ENCODE measurements around the gene RNF26.

RNF26 gene

DNA sequence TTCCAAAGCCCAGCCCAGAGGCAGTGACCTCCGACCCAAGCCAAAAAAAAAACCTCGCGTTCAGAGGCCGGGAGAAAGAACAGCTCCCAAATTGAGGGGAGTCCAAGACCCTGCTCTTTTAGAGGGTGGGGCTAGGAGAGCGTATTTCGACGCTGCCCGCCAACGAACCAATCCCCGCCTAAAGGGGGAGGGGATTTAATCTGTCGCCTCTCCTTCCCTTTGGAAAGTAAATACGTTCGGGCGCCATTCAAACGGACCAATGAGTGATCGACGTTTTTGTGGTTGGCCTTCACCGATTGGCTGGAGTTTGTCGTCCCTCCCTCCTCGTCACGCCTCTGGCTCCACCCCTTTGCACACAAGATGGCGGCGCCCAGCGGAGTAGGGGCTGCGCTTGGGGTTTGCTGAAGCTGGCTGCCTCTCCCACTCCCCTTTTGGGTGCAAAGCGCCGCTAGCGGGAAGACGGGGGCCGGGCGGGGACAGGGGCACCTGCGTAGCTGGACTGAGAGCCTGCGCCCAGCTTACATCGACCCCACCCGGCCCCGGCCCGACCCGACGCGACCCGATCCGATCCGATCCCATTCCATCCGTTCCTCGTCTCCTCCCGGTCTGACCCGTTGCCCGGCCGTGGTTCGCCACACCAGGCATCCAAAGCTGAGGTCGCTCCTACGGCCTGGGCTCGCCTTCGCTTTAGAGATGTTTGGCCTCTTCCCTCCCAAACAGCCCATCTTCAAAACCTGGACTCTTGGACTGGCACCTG is at the start of gene RNF26:
Gene RNF26 (plus strand): TSS at position 354 of the 757 bp plus-strand sequence. CDS start 596 bp downstream, outside the sequence.
- peak; percentile 96 for DNase-seq

DNA sequence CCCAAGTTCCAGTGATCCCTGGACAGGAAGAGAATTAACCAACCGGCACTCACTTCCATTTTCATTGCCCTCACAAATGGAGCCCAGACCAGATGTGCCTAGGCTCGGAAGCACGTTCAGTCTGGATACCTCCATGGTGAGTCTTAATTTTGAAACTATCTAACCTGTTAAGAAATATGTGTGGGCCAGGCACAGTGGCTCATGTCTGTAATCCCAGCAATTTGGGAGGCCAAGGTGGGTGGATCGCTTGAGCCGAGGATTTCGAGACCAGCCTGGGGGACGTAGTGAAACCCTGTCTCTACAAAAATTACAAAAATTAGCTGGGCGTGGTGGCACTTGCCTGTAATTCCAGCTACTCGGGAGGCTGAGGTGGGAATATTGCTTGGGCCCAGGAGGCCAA is 48.9 kb upstream of the RNF26 start:
- no peak for DNase-seq

DNA sequence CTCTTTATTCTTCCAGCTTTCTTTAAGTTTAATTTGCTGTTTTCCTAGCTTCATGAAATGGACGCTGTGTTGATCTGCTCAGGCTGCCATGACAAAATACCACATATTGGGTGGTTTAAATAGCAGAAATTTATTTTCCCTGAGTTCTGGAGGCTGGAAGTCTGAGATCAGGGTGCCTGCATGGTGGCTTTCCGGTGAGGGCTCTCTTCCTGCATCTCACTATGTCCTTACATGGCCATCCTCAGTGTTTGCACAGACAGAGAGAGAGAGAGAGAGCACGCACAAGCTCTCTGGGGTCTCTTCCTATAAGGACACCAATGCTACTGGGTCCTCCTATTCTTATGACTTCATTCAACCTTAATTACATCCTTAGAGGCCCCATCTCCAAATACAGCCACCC is 46.1 kb upstream of the RNF26 start:
- no peak for DNase-seq

DNA sequence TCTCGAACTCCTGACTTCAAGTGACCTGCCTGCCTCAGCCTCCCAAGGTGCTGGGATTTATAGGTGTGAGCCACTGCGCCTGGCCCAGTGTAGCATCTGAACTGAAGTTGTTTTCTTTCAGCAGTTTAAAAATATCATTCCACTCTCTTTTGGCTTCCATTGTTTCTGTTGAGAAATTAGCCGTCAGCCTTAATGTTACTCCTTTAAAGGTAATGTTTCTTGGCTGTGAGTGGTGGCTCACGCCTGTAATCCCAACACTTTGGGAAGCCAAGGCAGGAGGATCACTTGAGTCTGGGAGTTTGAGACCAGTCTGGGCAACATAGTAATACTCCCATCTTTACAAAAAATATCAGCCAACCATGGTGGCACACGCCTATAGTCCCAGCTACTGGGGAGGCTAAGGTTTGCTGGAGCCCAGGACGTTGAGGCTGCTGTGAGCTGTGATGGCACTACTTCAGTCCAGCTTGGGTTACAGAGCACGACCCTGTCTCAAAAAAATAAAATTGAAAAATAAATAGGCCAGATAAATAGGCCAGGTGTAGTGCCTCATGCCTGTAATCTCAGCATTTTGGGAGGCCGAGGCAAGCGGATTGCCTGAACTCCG is 43.3 kb upstream of the RNF26 start:
- no peak for DNase-seq

DNA sequence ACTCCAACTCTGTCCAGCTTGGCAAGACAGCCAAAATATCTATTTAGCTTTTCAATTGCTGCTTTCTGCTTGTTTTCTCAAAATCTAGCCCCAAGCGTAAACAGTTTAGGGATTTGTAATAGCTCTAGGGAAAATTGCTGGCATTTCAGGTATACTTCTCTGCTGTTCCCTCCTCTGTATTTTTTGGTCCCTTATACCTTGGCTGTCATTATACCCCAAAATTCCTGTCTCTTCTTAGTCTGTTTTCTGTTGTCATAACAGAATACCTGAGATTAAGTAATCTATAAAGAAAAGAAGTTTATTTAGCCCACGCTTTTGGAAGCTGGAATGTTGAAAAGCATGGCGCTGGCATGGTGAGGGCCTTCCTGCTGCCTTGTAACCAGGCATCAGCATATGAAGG is 40.9 kb upstream of the RNF26 start:
- DNase-seq: no peak

DNA sequence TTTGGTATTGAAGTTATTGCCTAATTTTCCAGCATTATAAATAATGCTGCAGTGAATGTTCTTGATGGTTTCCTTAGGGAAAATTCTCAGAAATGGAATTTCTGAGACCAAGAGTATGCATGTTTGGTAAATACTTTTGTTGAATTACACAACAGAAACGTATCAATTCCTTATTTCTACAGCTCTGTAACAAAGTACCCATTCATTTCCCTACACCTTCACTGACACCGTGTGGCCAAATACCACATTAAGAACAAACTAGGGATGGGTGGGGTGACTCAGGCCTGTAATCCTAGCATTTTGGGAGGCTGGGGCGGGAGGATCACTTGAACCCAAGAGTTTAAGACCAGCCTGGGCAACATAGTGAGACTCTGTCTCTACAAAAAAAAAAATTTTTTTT is 39.1 kb upstream of the RNF26 start:
- no peak for DNase-seq

DNA sequence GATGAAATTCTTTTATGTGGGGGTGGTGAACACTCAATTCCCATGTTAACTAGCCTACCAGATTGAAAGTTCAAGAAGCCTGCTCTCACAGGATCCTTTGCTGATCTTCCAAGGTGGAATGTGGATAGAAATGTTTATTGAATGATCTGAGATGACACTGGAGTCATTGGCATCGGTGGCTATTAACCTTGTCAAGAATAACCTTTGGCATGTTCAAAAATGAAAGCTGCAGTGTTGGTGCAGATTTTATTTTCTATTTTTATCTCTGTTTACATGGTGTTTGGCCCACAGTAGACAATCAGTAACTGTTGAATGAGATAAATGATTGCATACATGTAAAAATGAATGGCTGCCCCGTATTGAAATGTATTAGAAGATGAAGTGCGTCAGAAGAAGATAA is 36.4 kb upstream of the RNF26 start:
- DNase-seq: no peak

DNA sequence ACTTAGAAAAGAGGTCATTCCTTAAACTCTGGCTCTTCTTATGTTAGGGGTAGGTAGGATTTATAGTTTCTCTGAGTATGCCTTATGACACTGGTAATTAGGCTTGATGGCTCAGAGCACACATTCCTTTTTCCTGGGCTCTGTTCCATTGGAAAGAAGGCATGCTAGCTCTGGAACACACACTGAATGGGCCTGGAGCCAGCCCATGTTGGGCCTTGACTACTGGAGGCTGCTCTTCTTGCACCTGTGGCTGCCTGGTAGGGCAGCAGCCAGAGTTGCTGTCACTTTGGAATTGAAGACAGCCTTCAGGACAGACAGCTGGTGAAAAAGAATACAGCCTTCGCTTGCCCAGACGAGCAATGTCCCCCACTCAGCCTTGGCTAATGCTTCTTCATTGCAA is 35.6 kb upstream of the RNF26 start:
- no peak for DNase-seq

DNA sequence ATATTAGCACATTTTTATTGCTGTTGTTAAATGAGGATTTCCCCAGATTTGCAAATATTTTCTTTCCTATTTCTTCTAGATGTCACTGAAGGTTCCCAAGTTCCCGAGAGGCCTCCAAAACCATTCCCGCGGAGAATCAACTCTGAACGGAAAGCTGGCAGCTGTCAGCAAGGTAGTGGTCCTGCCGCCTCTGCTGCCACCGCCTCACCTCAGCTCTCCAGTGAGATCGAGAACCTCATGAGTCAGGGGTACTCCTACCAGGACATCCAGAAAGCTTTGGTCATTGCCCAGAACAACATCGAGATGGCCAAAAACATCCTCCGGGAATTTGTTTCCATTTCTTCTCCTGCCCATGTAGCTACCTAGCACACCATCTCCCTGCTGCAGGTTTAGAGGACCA is 34.9 kb upstream of the RNF26 start:
- DNase-seq: no peak

DNA sequence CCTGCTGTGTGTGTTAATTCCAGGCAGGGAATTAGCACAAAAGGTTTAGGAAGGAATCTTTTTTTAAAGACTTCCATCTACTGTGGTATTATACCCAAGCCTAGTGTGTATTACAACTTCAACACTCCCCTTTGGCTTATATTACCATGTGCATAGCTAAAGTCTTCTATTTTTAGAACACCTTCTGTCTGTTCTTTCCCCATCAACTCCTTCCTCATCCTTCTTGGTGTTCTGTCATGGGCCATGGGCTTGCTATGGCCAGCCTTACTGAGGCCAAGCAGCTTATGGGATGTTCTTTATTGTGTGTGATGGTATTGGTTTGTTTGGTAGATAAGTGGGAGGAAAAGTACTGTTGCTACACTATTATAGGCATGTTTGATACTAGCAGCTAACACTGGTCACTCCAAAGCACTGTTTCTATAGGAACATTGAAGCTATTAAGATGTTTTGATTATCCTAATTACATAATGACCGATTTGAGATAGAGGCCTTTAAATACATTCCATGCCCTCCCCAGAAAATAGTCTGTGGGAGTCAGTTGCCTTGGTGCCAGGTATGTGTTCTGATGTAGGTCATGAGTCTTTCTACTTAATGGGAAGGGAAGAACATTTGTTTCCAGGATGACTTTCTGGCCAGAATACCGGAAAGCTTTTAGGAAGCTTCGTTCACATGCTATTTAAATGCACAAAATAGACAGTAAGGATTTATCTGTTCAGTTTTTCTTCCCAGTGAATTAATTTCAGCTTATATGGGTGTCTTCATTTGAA is 33.9 kb upstream of the RNF26 start:
- no peak for DNase-seq

DNA sequence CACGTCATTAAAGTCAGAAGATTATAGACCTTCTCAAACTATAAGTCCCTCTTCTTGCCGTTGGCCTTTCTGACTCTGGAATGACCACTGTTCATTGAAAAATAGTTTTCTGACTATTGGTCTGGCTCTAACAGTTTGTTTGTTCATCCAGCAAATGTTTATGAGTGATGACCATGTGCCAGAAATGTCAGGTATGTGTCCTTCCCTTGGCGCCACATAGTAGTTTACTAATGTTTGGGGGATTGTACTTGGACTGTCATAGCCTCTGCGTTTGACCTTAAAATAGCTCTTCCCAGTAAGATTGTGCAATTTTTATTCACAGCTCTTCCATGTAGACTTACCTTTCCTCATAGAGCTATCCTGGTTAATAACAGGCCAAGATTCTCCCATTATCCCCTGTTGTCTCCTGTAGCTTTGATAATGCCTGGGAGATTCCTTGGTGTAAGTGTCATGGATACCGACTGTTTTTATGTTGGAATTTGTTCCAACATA is 31.1 kb upstream of the RNF26 start:
- DNase-seq: no peak

DNA sequence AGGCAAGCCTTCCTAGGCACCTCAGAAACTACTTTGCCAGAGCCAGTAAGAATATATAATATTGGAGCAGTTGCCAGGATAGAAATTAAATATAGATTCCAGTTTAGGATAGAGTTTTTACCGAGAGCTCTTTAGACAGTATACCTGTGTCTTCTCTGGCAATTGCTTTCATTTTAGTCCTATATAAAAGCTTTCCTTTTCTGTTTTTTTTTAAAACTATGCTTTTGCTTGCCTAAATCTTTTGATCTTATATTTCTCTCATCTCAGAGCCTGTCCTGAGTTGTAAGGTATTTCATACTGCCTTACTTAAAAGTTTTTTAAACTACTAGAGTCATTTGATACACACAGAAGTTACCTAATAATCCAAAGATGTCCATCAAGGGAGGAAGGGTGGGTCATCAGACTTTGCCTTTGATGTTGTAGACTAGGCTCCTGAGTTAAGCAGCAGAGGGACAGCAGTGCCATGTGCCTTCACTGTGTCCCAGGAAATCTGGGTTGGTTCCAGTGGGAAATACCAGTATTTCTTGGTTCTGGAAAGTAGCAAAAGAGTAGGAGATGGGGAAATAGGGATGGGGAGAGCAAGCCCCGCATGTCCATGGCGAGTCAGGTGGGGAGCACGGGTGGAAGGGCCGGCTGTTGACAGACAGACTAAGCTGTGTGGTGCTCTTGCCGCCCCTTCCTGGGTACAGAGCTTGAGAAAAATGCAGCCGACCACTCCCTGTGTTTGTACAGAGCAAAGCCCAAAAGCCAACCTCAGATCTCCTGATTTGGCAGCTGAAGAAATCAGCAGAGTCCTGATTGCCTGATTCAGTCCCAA is 28.6 kb upstream of the RNF26 start:
- no peak for DNase-seq

DNA sequence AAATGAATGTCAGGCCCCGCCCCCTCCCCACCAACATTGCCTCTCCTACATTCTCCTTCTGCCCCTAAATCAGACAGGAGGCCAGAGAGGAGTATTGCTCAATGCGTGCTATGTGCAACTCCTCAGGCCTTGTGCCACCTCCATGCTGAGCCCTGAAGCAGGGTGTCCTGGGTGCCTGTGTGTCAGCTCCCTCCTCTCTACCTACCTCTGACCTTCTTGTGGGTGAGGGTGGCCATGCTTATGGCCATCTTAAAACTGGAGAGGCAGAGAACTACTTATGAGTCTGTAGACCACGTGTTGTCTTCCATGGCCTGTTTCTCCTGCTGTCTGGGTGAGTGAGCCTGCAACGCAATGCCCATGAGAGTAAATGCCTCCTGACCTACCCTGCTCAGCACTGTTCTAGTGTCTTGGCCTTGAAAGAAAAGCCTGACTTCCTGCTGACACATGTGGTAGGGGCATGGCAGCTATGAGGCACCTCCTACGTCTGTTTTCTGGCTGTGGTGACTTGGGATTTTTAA is 27.9 kb upstream of the RNF26 start:
- DNase-seq: peak; percentile 5

DNA sequence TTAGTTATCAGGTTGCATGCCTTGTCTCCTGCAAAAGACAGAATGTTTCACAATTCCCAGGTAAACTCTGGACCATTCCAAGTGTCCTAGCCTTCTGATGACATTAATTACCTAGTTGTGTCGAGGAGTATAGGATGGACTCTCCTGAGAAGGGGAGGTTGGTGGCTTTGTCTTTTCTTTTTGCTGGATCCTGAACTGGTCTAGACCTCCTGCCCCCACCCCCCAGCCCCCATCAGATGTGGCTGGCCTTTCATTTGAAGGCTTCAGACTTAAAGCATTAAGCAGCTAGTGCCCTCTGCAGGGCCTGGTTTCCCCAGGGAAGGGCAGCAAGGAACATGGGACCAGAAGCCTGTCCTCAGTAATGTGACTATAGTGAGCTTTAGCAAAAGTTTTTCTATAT is 27.1 kb upstream of the RNF26 start:
- DNase-seq: no peak

DNA sequence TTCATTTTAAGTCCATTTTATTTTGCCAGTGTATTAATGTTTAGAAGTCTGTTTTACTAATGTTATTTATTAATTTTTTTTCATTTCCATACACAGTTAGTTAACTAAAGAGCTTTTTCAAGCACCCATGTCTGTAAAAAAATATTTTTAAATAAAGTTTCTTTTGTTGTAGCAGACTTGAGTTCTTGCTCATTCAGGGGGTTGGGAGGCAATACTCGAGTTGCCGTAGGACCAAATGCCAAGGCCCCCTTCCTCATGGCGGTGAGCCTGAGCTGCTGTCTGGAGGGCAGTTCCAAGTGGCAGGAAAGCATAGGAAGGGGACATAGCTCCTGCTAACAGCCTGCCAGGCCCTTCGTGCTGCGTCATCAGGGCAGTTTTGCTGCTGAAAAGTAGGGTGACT is 26.4 kb upstream of the RNF26 start:
- DNase-seq: no peak

DNA sequence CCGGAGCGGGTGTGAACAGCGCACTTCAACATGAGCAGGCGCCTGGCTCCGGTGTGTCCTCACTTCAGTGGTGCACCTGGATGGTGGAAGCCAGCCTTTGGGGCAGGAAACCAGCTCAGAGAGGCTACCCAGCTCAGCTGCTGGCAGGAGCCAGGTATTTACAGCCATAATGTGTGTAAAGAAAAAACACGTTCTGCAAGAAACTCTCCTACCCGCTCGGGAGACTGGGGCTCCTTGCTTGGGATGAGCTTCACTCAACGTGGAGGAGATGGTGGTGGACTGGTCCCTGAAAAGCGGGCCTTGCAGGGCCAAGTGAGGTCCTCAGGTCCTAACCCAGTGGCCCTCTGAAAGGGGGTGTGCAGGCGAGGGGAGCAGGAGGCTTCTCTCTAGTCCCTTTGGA is 24.9 kb upstream of the RNF26 start:
- DNase-seq: no peak

DNA sequence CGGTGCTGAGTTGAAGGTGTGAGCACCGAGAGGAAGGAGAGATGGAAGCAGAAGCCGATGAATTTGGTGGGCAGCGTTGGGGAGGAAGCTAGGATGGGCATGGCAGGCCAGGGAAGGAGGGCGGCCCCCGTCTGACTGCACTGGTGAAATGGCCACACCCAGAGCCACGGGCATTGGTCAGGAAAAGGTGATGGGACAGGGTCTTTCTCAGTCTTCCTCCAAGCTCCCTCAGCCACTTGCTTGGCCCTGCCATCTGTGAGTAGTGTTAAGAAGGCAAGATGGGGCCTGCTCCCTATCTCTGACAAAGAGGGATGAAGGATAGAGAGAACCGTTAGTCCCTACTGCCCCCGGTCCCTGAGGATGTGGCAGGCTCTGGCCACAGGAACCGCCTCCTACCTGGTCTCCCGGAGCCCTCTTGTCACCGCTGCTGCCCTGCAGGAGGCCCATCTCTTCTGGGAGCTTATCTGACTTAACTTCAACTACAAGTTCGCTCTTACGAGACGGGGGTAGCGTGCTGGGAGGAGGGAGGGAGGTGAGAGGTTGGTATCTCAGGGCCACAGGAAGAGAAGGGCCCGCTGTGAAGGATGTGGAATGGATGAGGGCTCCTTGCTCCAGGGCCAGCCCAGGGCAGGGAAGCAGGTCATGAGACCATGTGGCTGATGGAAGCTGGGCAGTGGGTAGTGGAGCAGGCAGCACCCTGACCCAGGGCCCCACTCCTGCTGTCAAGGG is 24.2 kb upstream of the RNF26 start:
- no peak for DNase-seq

DNA sequence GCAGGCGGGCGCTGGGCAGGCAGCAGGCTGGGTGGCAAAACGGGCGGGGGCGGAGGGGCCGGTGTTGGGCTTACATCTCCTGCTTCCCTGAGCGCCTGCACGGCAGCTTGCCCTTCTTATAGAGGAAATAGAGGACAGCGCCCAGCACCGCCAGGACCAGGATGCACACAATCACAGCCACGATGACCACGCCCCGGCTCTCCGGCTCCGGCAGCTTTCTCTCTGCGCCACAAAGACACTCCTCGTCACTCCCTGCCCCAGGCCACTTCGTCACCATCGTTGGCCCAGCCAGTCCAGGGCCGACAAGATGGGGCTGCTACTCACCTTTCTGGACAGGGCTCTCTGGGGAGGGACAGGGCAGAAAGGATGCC is 23.7 kb upstream of the RNF26 start:
- DNase-seq: no peak

DNA sequence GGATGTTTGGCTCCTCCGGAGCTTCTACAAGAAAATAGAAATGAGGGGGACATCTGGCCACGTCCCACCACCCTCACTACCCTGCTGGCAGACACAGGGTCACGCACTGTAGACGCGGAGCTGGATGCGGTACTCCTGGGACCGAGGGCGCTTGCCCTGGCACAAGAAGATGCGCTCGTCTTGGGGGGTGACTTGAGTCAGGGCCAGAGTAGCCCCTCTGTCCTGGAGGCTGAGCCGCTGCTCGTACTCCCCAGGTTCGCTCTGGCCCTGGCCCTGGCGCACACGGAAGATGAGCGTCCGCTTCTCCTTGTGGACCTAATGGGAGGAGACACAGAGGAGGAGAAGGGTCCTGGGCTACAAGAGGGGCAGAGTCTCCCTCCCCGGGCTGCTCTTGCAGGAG is 19.6 kb upstream of the RNF26 start:
- DNase-seq: no peak

DNA sequence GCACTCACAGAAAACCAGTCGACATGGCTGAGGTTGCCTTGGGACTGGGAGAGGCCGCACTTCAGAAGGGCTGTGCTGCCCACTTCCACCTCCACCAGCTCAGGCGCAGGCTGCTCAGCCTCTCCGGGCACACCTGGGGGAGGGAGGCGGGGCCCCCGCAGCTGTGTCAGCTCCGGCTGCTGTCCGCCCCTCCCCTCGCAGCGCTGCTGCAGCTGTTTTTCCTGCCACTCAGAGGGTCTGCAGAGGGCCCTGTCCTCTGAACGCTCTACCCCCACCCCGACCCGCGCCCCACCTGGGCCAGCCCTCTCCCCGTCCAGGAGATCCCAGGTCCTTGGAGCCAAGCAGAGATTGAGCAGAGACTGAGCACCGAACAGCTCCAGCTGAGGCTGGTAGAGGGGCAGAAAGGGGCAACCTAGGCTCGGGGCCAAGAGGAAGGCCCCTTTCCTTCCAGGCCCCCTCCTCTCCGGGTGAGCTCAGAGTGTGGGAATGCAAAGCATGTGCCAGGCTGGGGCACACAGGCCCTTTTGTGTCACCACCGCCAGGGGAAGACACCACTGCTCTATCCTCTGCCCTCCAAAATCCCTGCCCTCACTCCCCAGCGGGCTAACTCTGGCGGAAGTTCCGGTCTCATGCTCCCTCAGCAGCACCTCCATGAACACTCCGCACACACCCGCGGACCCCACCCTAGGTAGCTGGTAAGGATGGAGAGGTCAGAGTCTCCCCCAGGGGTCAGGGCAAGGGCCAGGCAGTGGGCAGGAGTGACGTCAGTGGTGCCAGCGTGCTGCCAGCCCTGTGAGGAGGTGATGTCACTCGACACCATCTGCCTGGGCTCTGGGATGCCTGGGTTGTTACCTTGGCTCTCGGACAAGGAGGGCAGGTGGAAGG is 19.0 kb upstream of the RNF26 start:
- DNase-seq: peak; percentile 29
